ENCODE measurements around the gene PPP1R37.

Gene PPP1R37, protein sequence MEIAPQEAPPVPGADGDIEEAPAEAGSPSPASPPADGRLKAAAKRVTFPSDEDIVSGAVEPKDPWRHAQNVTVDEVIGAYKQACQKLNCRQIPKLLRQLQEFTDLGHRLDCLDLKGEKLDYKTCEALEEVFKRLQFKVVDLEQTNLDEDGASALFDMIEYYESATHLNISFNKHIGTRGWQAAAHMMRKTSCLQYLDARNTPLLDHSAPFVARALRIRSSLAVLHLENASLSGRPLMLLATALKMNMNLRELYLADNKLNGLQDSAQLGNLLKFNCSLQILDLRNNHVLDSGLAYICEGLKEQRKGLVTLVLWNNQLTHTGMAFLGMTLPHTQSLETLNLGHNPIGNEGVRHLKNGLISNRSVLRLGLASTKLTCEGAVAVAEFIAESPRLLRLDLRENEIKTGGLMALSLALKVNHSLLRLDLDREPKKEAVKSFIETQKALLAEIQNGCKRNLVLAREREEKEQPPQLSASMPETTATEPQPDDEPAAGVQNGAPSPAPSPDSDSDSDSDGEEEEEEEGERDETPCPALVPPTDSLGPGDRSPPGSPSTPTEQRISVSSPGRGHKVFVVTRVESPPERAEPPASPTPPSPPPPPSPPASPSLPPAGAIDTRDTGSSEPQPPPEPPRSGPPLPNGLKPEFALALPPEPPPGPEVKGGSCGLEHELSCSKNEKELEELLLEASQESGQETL

DNA sequence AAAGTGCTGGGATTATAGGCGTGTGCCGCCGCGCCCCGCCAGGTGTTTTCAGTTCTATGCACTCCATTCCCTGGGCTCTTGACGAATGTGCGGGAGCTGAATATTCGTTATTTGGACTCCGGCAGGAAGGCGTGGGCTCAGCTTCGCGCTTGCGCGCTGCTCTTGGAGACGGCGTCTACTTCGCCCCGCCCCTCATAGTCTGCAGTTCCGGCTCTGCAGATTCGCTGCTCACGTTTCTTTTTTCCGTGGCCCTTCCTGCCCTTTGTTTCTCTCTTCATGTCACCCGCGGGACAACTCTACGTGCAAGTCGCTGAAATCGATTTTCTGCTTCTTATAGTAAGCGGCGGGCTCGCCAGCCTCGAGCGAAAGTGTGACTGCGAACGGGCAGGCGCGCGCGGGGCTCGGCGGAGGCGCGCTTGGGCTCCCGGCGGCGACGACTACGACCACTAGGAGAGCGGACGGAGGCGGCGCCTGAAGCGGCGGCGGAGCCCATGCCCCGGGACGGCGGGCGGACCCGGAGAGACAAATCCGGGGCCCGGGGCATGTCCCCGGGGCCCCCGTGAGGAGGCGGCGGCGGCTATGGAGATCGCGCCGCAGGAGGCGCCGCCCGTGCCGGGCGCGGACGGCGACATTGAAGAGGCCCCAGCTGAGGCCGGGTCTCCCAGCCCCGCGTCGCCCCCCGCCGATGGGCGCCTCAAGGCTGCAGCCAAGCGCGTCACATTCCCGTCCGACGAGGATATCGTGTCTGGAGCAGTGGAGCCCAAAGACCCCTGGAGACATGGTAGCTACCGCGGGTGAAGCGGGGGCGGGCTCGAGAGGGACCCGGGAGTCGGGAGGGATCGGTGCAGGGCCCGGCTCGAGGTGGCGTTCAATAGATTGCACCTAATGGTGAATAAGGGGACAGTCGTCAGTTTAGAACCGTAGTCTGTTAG, at the start of gene PPP1R37:
Gene PPP1R37, plus strand, starts transcription at position 433 of the 932 bp plus-strand sequence. Its CDS starts 147 bp downstream, at position 580.
- H3K27ac ChIP-seq: peak within 1 kb of the TSS; percentile 83

DNA sequence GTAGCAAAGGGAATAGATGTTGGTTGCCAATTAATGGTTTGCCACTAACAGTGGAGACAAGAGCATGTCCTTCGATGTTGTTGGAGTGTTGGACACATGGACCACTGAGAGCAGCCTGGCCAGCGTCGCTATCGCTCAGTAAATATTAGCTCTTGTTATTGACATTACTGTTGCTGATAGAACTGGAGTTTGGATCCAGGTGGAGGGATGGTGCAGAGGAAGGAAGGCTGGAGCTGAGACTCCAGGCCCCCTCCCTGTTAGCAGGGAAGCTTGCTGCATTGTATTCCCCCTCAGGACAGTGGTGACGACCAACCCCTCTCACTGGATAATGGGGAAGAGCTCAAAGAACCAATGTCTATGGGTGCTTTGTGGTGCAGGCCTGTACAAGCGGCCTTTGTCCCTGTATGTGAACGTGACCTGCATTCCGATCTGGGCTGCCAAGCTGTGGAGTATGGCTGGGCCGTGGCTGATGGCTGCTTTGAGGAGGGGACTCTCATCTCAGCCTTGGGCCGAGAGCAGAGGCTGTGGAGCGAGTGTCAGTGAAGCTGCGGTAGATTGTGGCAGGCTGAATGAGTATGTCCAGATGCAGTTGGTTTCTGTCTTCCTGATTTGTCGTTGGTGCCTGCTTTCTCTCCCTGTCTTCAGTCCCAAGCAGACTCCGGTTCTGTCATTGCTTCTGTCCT, 47.2 kb upstream of the PPP1R37 start:
- TF ChIP-seq, protein P1, sequence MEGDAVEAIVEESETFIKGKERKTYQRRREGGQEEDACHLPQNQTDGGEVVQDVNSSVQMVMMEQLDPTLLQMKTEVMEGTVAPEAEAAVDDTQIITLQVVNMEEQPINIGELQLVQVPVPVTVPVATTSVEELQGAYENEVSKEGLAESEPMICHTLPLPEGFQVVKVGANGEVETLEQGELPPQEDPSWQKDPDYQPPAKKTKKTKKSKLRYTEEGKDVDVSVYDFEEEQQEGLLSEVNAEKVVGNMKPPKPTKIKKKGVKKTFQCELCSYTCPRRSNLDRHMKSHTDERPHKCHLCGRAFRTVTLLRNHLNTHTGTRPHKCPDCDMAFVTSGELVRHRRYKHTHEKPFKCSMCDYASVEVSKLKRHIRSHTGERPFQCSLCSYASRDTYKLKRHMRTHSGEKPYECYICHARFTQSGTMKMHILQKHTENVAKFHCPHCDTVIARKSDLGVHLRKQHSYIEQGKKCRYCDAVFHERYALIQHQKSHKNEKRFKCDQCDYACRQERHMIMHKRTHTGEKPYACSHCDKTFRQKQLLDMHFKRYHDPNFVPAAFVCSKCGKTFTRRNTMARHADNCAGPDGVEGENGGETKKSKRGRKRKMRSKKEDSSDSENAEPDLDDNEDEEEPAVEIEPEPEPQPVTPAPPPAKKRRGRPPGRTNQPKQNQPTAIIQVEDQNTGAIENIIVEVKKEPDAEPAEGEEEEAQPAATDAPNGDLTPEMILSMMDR (conservative IDR thresholded peaks at IDR 0.05): no peak
- no peak for TF ChIP-seq ZFX (IDR thresholded peaks at IDR 0.05)
- peak overlapping the region; percentile 52 for H3K27ac ChIP-seq

More for the DNA sequence above, at the start of gene PPP1R37:
- TF ChIP-seq, protein P1 (conservative IDR thresholded peaks at IDR 0.05): no peak
- TF ChIP-seq ZFX (IDR thresholded peaks at IDR 0.05): peak; percentile 41; the same call in 1 of the 2 replicates

DNA sequence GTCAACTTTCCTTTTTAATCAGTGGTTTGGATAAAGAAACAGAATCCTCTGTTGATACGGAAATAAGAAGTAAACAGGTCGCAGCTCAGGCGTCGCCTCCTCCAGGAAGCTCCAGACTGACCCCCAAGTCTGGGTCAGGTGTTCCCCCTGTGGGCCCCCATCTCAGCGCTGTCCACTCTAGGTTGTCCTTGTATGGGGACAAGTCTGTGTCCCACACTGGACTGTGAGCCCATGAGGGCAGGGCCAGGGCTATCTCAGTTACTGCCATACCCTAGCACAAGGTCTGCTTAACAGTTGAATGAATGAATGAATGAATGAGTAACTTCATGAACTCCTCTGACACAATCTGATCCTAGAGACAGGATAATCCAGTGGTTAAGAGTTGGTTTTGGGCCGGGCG, 46.6 kb upstream of the PPP1R37 start:
- H3K27ac ChIP-seq: peak overlapping the region; percentile 52

DNA sequence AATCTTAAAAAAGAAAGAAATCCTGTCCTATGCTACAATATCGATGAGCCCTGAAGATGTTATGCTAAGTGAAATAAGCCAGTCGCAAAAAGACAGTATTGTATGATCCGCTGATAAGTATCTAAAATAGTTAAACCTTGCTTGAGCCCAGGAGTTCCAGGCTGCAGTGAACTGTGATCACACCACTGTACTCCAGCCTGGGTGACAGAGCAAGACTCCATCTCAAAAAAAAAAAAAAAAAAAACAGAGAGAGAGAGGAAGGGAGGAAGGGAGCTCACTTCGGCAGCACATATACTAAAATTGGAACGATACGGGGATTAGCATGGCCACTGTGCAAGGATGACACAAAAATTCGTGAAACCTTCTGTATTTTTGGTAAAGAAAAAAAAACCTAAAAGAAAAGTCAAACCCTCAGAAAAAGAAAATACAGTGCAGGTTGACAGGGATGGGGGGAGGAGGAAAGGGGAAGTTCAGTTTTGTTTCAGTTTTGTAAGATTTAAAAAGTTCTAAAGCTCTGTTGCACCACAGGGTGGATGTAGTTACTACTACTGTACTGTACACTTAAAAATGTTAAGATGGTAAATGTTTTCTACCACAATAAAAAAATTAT, 45.7 kb upstream of the PPP1R37 start:
- no peak for TF ChIP-seq ZFX (IDR thresholded peaks at IDR 0.05)
- TF ChIP-seq, protein P1 (conservative IDR thresholded peaks at IDR 0.05): no peak
- H3K27ac ChIP-seq: no peak overlapping the region

More for the DNA sequence above, 46.6 kb upstream of the PPP1R37 start:
- no peak for TF ChIP-seq ZFX (IDR thresholded peaks at IDR 0.05)
- TF ChIP-seq, protein P1 (conservative IDR thresholded peaks at IDR 0.05): no peak

DNA sequence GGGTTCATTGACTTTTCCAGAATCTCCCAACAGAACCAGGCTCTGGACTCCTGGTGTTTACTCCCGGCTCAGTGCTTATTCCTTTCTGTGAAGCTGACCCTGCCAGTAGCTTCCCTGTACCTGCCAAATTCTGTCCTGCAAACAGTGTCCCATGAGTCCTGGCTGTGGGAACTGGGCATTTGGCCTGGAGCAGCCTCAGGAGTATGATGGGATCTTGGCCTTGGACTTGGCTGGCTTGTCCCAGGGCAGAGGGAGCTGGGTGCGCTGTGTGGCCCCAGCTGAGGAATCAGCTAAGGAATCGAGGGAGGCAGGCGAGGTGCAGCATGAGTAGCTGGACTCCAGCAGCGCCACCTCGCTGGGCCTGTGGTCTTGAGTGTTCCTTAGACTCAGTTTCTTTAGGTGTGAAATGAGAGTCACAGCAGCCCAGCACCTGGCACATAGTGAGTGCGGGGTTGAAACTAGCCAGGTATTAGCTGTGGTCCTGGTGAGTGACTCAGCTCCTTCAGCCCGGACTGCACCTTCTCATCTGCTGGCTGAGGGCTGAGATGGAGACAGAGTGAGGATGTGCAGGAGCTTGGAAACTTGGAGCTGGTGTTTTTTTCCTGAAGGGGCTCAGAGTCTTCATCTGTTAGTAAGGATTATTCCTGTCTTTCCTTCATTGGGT, 43.8 kb upstream of the PPP1R37 start:
- H3K27ac ChIP-seq: peak overlapping the region; percentile 33
- no peak for TF ChIP-seq ZFX (IDR thresholded peaks at IDR 0.05)
- TF ChIP-seq, protein P1 (conservative IDR thresholded peaks at IDR 0.05): no peak

DNA sequence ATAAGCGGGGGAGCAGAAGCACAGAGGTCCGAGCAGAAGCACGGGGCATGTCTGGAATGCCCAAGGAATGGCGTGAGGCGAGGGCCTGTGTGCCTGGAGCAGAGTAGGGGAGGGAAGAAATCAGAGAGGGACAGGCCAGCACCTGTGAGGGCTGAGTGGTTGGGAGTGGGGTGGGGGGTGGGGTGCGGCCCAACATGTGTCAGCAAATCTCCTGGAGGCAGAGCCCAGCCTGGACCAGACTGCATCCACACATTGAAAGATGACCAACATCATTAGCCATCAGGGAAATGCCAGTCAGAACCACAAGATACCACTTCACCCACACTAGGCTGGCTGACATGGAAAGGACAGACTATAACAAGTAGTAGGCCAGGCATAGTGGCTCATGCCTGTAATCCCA, 42.9 kb upstream of the PPP1R37 start:
- H3K27ac ChIP-seq: no peak overlapping the region
- TF ChIP-seq, protein P1 (conservative IDR thresholded peaks at IDR 0.05): no peak
- TF ChIP-seq ZFX (IDR thresholded peaks at IDR 0.05): no peak

Measured in C4-2B (cell line).